ENCODE data around the gene LCE2C.

DNA sequence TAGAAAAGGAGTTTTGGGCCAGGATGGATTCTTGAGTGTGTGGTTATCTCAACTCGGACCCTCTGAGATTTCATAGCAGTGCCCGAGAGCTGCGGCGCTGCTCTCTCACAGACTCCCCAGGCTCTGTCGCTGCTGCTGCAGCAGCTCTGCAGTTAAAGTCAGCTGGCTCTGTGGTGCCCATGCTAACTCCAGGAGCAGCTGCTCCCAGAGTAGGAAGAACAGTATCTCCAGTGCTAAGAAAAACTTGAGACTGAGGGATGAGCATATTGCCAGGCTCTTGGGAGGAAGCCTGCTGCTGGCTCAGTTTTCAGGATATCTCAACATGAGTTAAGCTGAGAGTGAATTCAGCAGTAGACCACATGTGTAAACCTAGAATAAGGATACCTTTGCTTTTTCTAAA lies 7.4 kb upstream of the LCE2C start:
- TF ChIP-seq, protein P1, sequence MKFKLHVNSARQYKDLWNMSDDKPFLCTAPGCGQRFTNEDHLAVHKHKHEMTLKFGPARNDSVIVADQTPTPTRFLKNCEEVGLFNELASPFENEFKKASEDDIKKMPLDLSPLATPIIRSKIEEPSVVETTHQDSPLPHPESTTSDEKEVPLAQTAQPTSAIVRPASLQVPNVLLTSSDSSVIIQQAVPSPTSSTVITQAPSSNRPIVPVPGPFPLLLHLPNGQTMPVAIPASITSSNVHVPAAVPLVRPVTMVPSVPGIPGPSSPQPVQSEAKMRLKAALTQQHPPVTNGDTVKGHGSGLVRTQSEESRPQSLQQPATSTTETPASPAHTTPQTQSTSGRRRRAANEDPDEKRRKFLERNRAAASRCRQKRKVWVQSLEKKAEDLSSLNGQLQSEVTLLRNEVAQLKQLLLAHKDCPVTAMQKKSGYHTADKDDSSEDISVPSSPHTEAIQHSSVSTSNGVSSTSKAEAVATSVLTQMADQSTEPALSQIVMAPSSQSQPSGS (tag by site-specific recombination; IDR thresholded peaks at IDR 0.05; ENCODE audit: low read depth), result no peak
- TF ChIP-seq, protein P2, sequence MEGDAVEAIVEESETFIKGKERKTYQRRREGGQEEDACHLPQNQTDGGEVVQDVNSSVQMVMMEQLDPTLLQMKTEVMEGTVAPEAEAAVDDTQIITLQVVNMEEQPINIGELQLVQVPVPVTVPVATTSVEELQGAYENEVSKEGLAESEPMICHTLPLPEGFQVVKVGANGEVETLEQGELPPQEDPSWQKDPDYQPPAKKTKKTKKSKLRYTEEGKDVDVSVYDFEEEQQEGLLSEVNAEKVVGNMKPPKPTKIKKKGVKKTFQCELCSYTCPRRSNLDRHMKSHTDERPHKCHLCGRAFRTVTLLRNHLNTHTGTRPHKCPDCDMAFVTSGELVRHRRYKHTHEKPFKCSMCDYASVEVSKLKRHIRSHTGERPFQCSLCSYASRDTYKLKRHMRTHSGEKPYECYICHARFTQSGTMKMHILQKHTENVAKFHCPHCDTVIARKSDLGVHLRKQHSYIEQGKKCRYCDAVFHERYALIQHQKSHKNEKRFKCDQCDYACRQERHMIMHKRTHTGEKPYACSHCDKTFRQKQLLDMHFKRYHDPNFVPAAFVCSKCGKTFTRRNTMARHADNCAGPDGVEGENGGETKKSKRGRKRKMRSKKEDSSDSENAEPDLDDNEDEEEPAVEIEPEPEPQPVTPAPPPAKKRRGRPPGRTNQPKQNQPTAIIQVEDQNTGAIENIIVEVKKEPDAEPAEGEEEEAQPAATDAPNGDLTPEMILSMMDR (tag by site-specific recombination; IDR thresholded peaks at IDR 0.05), result no peak
- TF ChIP-seq ZBTB17 (tag by site-specific recombination; IDR thresholded peaks at IDR 0.05) (no peak), ZNF335 (tag by site-specific recombination; conservative IDR thresholded peaks at IDR 0.05) (no peak), ZFP3 (tag by site-specific recombination; IDR thresholded peaks at IDR 0.05; ENCODE audit: low read depth) (no peak)

Measured in HEK293 (cell line).